ENCODE measurements around the gene GIGYF1.

GIGYF1 gene

DNA sequence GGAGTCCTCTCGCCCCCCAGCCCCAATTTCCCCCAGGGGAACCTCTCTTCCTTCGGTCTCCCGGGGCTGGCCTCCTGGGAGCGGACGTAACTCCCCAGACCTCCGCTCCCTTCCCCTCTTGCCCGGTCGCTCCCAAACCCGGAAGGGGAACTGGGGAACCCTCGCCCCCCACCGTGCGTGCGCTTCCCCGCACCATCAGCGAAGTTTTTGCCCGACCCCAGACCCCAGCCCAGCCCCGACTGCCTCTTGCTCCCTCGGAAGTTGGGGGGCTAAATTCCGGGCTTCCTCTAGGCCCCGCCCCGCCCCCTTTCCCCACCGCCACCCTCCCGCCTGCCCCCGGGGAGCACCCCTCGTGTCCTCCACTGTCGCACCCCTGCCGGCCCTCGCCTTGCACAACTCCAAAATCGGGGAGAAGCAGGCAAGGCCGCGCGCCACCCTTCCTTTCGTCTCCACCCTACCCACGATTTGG is 20.1 kb downstream of the GIGYF1 start:
- H2AK5ac ChIP-seq (ENCODE audit: low read length): peak overlapping the region; percentile 96
- peak overlapping the region; percentile 99 for H3K18ac ChIP-seq (ENCODE audit: low read length)
- DNase-seq: no peak
- no peaks in the 10 kb centered on the region for H3K9me3 ChIP-seq (ENCODE audit: insufficient read depth, low read depth, low read length)
- no peak overlapping the region for H3K23ac ChIP-seq (ENCODE audit: low read length)
- H4K8ac ChIP-seq (ENCODE audit: low read depth, low read length): peak overlapping the region; percentile 99
- peak overlapping the region; percentile 84 for H3K27ac ChIP-seq (ENCODE audit: low read depth, low read length)
- peak overlapping the region; percentile 95 for H4K91ac ChIP-seq (ENCODE audit: low read depth, low read length)
- peak overlapping the region; percentile 97 for H2BK5ac ChIP-seq (ENCODE audit: low read depth, low read length, poor library complexity)
- peak overlapping the region; percentile 98 for H4K12ac ChIP-seq (ENCODE audit: low read depth, low read length)
- H2AFZ ChIP-seq (ENCODE audit: insufficient read depth, low read length, poor library complexity): peak overlapping the region; percentile 87
- H3K36me3 ChIP-seq (ENCODE audit: control insufficient read depth in 1 of 2, insufficient read depth in 2 of 2, low read length in 2 of 2): peaks cover 26 to 27% of the 10 kb centered on the region in 2 experiments
- peak overlapping the region; percentile 92 for H2BK120ac ChIP-seq (ENCODE audit: insufficient read depth, low read length, poor library complexity)
- peak overlapping the region; percentile 99 for H3K4ac ChIP-seq (ENCODE audit: low read depth, low read length)
- peaks cover 17% of the 10 kb centered on the region for H3K79me1 ChIP-seq (ENCODE audit: low read length)
- H3K14ac ChIP-seq (ENCODE audit: low read length): peak overlapping the region; percentile 99
- peak overlapping the region; percentile 94 for H3K4me2 ChIP-seq (ENCODE audit: low read length)
- peak overlapping the region; percentile 97 for H3K9ac ChIP-seq (ENCODE audit: low read length)
- H2BK12ac ChIP-seq (ENCODE audit: low read length): peak overlapping the region; percentile 61
- no CpG with 5 or more reads among the region's 34 CpGs for WGBS (ENCODE audit: extremely low coverage, insufficient coverage, insufficient read length)
- peaks cover 0 to 4% of the 10 kb centered on the region in 2 experiments for H3K4me1 ChIP-seq (ENCODE audit: control insufficient read depth in 1 of 2, insufficient read depth in 2 of 2, low read length in 2 of 2)
- peaks cover 20% of the 10 kb centered on the region for H3K79me2 ChIP-seq (ENCODE audit: control insufficient read depth, insufficient read depth, low read length, poor library complexity)
- H3K27me3 ChIP-seq (ENCODE audit: insufficient read depth, low read length): no peaks in the 10 kb centered on the region
- peak overlapping the region; percentile 97 for H3K4me3 ChIP-seq (ENCODE audit: low read depth, low read length)

DNA sequence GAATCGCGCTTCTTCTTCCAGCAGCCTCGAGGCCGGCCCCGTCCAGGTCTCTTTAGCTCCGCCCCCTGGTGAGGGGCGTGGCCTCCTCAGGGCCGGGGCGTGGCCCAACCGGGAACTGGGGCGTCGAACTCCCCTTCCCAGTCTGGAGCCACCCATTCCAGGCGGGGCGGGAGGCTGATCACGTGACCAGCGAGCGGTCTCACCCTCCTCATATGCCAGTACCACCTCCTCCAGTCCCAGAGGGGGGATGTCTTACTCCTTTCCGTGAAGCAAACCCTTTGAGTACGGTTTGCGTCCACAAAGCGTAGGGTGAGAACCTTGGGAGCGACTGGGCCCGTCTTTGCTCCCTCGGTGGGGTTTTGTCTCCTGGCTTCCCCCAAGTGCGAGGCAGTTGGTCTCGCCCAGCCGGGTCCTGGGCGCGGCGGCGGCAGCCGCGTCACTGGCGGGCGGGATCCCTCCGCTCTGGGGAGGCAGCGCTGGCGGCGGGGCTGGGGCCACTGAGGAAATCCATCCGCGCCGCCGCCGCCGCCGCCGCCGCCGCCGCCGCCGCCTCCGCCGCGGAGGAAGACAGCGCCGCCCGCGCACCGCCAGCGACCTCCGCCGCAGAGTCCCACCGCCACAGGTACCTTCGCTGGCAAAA is 20.6 kb downstream of the GIGYF1 start, which contains the start of gene GNB2:
GNB2 (plus strand) TSS at position 439 of the 640 bp plus-strand sequence. CDS start 2,526 bp downstream, outside the sequence.
- Histone ChIP-seq H3K4me3 (ENCODE audit: low read depth, low read length) (peak within 1 kb of the TSS; percentile 97), H3K4me1 (ENCODE audit: control insufficient read depth in 1 of 2, insufficient read depth in 2 of 2, low read length in 2 of 2) (peaks cover 0 to 4% of the 10 kb centered on the region in 2 experiments), H3K23ac (ENCODE audit: low read length) (no peak within 1 kb of the TSS), H2BK12ac (ENCODE audit: low read length) (peak within 1 kb of the TSS; percentile 61), H2AFZ (ENCODE audit: insufficient read depth, low read length, poor library complexity) (peak within 1 kb of the TSS; percentile 87), H3K4me2 (ENCODE audit: low read length) (peak within 1 kb of the TSS; percentile 94), H3K18ac (ENCODE audit: low read length) (peak within 1 kb of the TSS; percentile 99), H2BK5ac (ENCODE audit: low read depth, low read length, poor library complexity) (peak within 1 kb of the TSS; percentile 97), H4K8ac (ENCODE audit: low read depth, low read length) (peak within 1 kb of the TSS; percentile 99), H2BK120ac (ENCODE audit: insufficient read depth, low read length, poor library complexity) (peak within 1 kb of the TSS; percentile 92), H4K91ac (ENCODE audit: low read depth, low read length) (peak within 1 kb of the TSS; percentile 95), H3K14ac (ENCODE audit: low read length) (peak within 1 kb of the TSS; percentile 99), H3K79me1 (ENCODE audit: low read length) (peaks cover 17% of the 10 kb centered on the region), H4K12ac (ENCODE audit: low read depth, low read length) (peak within 1 kb of the TSS; percentile 98), H3K4ac (ENCODE audit: low read depth, low read length) (peak within 1 kb of the TSS; percentile 99), H3K79me2 (ENCODE audit: control insufficient read depth, insufficient read depth, low read length, poor library complexity) (peaks cover 20% of the 10 kb centered on the region), H3K9ac (ENCODE audit: low read length) (peak within 1 kb of the TSS; percentile 97), H3K9me3 (ENCODE audit: insufficient read depth, low read depth, low read length) (no peaks in the 10 kb centered on the region), H3K36me3 (ENCODE audit: control insufficient read depth in 1 of 2, insufficient read depth in 2 of 2, low read length in 2 of 2) (peaks cover 21 to 22% of the 10 kb centered on the region in 2 experiments), H3K27ac (ENCODE audit: low read depth, low read length) (peak within 1 kb of the TSS; percentile 87), H3K27me3 (ENCODE audit: insufficient read depth, low read length) (no peaks in the 10 kb centered on the region), H2AK5ac (ENCODE audit: low read length) (peak within 1 kb of the TSS; percentile 96)
- WGBS (ENCODE audit: extremely low coverage, insufficient coverage, insufficient read length): no CpG with 5 or more reads among the region's 65 CpGs
- peak; percentile 99 for DNase-seq

DNA sequence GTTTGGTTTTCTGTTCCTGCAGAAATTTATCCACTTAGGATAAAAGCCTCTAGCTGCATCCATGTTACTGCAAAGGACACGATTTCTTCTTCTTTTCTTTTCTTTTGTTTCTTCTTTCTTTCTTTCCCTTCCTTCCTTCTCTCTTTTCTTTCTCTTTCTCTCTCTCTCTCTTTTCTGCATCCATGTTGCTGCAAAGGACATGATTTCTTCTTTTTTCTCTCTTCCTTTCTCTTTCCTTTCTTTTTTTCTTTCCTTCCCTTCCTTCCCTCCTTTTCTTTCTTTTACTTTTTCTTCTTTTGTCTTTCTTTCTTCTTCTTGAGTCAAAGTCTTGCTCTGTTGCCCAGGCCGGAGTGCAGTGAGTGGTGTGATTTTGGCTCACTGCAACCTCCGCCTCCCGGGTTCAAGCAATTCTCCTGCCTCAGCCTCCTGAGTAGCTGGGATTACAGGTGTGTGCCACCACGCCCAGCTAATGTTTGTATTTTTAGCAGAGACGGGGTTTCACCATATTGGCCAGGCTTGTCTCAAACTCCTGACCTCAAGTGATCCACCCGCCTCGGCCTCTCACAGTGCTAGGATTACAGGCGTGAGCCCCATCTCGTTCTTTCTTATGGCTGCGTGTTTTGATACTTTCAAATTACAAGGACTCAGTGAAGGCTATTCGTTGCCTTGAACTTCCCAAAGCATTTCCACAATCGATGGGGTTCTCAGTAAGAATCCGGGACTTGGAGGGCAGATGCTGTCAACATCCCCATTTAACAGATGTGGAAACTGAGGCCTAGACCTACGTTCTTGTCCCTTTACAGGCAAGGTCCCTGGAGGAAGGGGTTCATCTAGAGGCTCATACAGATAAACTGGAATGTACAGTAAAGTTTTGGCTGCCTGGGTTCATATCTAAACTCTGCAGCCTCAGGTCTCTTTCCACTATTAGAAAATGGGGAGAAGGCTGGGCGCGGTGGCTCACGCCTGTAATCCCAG is 22.4 kb downstream of the GIGYF1 start:
- no CpG with 5 or more reads among the region's 18 CpGs for WGBS (ENCODE audit: extremely low coverage, insufficient coverage, insufficient read length)
- no peak overlapping the region for H3K9ac ChIP-seq (ENCODE audit: low read length)
- H4K8ac ChIP-seq (ENCODE audit: low read depth, low read length): no peak overlapping the region
- H3K4ac ChIP-seq (ENCODE audit: low read depth, low read length): no peak overlapping the region
- no peak overlapping the region for H3K4me3 ChIP-seq (ENCODE audit: low read depth, low read length)
- no peak overlapping the region for H3K23ac ChIP-seq (ENCODE audit: low read length)
- H2BK5ac ChIP-seq (ENCODE audit: low read depth, low read length, poor library complexity): no peak overlapping the region
- no peak overlapping the region for H3K27ac ChIP-seq (ENCODE audit: low read depth, low read length)
- peaks cover 17% of the 10 kb centered on the region for H3K79me1 ChIP-seq (ENCODE audit: low read length)
- H2AK5ac ChIP-seq (ENCODE audit: low read length): no peak overlapping the region
- H2AFZ ChIP-seq (ENCODE audit: insufficient read depth, low read length, poor library complexity): no peak overlapping the region
- H3K27me3 ChIP-seq (ENCODE audit: insufficient read depth, low read length): no peaks in the 10 kb centered on the region
- peaks cover 4% of the 10 kb centered on the region in 2 experiments for H3K36me3 ChIP-seq (ENCODE audit: control insufficient read depth in 1 of 2, insufficient read depth in 2 of 2, low read length in 2 of 2)
- peaks cover 20% of the 10 kb centered on the region for H3K79me2 ChIP-seq (ENCODE audit: control insufficient read depth, insufficient read depth, low read length, poor library complexity)
- no peaks in the 10 kb centered on the region for H3K9me3 ChIP-seq (ENCODE audit: insufficient read depth, low read depth, low read length)
- H3K4me2 ChIP-seq (ENCODE audit: low read length): no peak overlapping the region
- H3K18ac ChIP-seq (ENCODE audit: low read length): no peak overlapping the region
- H2BK120ac ChIP-seq (ENCODE audit: insufficient read depth, low read length, poor library complexity): no peak overlapping the region
- H4K12ac ChIP-seq (ENCODE audit: low read depth, low read length): no peak overlapping the region
- no peak for DNase-seq
- peaks cover 0 to 4% of the 10 kb centered on the region in 2 experiments for H3K4me1 ChIP-seq (ENCODE audit: control insufficient read depth in 1 of 2, insufficient read depth in 2 of 2, low read length in 2 of 2)
- no peak overlapping the region for H4K91ac ChIP-seq (ENCODE audit: low read depth, low read length)
- no peak overlapping the region for H2BK12ac ChIP-seq (ENCODE audit: low read length)
- no peak overlapping the region for H3K14ac ChIP-seq (ENCODE audit: low read length)

DNA sequence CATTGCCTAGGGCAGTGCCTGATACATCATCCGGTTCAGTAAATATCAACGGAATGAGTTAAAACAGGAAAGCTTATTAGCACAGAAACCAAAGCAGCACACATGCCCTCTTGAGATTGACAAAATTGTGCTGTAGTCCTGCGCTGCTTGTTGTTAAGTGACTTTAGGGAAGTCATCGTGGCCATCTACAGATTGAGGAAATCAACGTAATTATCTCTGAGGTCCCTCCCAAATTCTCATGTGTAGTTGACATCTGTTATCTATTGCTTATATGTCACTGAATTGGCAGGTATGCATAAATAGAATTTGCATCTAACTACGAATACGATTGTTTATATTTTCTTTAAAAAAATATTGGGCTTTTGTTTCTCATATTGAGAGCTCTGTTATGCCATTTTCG is 24.0 kb downstream of the GIGYF1 start:
- Histone ChIP-seq H3K4me2 (ENCODE audit: low read length) (no peak overlapping the region), H3K36me3 (ENCODE audit: control insufficient read depth in 1 of 2, insufficient read depth in 2 of 2, low read length in 2 of 2) (no peaks in the 10 kb centered on the region), H3K14ac (ENCODE audit: low read length) (no peak overlapping the region), H3K79me1 (ENCODE audit: low read length) (peaks cover 15% of the 10 kb centered on the region), H3K4me3 (ENCODE audit: low read depth, low read length) (no peak overlapping the region), H4K8ac (ENCODE audit: low read depth, low read length) (no peak overlapping the region), H3K79me2 (ENCODE audit: control insufficient read depth, insufficient read depth, low read length, poor library complexity) (peaks cover 16% of the 10 kb centered on the region), H2AFZ (ENCODE audit: insufficient read depth, low read length, poor library complexity) (no peak overlapping the region), H3K23ac (ENCODE audit: low read length) (no peak overlapping the region), H3K18ac (ENCODE audit: low read length) (no peak overlapping the region), H2BK120ac (ENCODE audit: insufficient read depth, low read length, poor library complexity) (no peak overlapping the region), H3K27me3 (ENCODE audit: insufficient read depth, low read length) (no peaks in the 10 kb centered on the region), H4K91ac (ENCODE audit: low read depth, low read length) (no peak overlapping the region), H3K9ac (ENCODE audit: low read length) (no peak overlapping the region), H3K4ac (ENCODE audit: low read depth, low read length) (no peak overlapping the region), H4K12ac (ENCODE audit: low read depth, low read length) (no peak overlapping the region), H3K4me1 (ENCODE audit: control insufficient read depth in 1 of 2, insufficient read depth in 2 of 2, low read length in 2 of 2) (no peaks in the 10 kb centered on the region), H2BK12ac (ENCODE audit: low read length) (no peak overlapping the region), H3K9me3 (ENCODE audit: insufficient read depth, low read depth, low read length) (no peaks in the 10 kb centered on the region), H2AK5ac (ENCODE audit: low read length) (no peak overlapping the region), H2BK5ac (ENCODE audit: low read depth, low read length, poor library complexity) (no peak overlapping the region), H3K27ac (ENCODE audit: low read depth, low read length) (no peak overlapping the region)
- DNase-seq: peak in 1 of 2 donors; percentile 26
- no CpG with 5 or more reads among the region's 8 CpGs for WGBS (ENCODE audit: extremely low coverage, insufficient coverage, insufficient read length)

Data from trophoblast cell (in vitro differentiated cells and primary cell).